ENCODE measurements around the gene CFAP73.

DNA sequence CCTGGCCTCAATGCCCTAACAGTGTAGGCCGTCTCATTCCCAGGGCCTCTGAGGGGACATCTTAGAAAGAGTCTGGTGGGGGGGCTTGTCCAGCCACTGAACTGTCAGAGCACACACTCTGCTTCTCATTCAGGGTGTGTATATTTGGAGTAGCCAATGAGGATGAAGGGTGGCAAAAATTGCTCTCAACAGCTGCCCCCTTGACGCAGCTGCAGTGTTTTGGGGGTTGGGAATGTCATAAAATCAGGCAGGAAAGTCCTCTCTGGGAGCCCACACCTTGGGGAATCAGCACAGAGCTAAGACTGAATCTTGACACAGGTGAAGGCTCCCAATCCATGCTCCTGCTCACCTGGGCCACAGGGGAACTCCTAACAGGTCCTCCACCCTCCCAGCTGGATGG, 15.5 kb upstream of the CFAP73 start:
- no peak for TF ChIP-seq POLR2A (IDR thresholded peaks at IDR 0.05)
- TF ChIP-seq, protein P1, sequence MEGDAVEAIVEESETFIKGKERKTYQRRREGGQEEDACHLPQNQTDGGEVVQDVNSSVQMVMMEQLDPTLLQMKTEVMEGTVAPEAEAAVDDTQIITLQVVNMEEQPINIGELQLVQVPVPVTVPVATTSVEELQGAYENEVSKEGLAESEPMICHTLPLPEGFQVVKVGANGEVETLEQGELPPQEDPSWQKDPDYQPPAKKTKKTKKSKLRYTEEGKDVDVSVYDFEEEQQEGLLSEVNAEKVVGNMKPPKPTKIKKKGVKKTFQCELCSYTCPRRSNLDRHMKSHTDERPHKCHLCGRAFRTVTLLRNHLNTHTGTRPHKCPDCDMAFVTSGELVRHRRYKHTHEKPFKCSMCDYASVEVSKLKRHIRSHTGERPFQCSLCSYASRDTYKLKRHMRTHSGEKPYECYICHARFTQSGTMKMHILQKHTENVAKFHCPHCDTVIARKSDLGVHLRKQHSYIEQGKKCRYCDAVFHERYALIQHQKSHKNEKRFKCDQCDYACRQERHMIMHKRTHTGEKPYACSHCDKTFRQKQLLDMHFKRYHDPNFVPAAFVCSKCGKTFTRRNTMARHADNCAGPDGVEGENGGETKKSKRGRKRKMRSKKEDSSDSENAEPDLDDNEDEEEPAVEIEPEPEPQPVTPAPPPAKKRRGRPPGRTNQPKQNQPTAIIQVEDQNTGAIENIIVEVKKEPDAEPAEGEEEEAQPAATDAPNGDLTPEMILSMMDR (IDR thresholded peaks at IDR 0.05) = no peak
